Left kidney (tissue), 2 donors: Measurements from ENCODE around the gene GDI1. TPM values are rescaled to one million over a fixed set of nuclear protein-coding genes. Genes with fewer than 3 reads are reported as not detected.

Experiments used
- DNase-seq: peaks from one replicate; pipeline ENCODE4 v3.0.0-alpha.2; 2013
- polyA plus RNA-seq: library from polyadenylated mRNA; unstranded; fragments of 120-200 nt; gene quantifications from one replicate; pipeline ENCODE4 v1.2.1, GENCODE V29; 2013; ENCODE audit not compliant: insufficient read length

Gene GDI1
- polyA plus RNA-seq, 1 donor, result 126 TPM

GRCh38 chrX:154477891-154478477, 41.0 kb downstream of the GDI1 start:
- DNase-seq, result no peak

DNA sequence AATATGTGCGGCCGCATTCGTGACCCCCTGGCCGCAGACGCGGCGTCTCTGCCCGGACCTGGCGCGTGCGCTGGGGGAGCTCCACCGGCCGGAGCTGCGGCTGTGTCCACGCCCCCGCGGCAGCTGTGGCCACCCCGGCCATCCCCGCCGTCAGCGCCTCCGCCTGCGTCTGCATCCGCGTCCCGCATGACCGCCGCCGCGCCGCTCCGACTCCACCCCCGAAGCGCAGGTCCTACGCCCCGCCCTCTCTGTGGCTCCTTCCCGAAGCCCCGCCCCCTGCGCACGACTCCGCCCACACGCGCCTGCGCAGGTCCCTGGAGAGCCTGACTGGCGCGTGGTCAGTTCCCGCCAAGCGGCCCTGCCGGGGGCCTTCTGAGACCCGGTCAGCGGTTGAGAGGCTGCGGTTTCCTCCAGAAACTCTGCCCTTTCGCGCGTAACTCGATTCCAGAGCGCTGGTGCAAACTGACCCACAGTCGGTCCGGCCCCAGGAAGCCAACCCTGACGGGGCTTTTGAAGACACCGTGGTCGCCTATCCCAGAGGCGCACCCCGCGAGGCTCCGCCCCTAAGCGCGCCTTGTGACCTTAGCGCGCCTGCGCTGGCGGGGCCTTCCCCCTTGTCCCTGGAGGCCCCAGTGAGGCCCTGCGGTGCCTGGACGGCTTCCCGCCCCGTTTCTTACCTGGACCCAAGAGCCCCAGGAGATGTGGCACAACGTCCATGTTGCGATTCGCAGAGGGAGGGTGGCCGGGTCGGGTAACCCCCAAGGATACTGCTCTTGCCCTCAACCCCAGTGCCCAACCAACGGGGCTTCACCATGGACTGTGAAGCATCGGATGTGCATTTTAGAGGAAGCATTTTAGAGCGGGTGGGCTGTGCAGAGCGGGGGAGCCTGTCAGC, 42.0 kb downstream of the GDI1 start, which contains the start of gene LAGE3:
TSS of gene LAGE3 (minus strand) at position 554 of the 895 bp plus-strand sequence. CDS start at position 188, 366 bp downstream.
- DNase-seq, result peak; percentile 82

- DNase-seq, result no peak
Observed at GRCh38 chrX:154481195-154481594, 44.2 kb downstream of the GDI1 start.

- DNase-seq, result no peak
Observed at GRCh38 chrX:154481911-154482601, 45.1 kb downstream of the GDI1 start.

DNA sequence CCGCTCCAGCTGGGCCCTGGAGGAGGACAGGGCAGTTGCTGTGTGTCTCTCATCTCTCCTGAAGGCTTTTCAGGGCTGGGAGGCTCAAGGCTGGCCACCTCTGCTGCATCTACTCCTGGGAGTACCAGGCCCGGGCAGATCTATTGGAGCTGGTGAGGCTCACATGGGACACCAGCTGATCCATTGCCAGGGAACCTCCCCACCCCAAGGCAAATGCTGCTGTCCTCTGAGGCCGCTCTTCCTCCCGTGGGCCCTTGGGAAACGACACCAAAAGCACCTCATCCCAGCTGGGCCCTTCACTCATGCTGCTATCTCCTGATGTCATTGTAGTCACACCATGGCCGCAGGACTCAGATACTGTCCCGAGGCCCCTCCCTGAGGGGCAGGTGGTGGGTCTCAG, 45.8 kb downstream of the GDI1 start:
- no peak for DNase-seq

DNA sequence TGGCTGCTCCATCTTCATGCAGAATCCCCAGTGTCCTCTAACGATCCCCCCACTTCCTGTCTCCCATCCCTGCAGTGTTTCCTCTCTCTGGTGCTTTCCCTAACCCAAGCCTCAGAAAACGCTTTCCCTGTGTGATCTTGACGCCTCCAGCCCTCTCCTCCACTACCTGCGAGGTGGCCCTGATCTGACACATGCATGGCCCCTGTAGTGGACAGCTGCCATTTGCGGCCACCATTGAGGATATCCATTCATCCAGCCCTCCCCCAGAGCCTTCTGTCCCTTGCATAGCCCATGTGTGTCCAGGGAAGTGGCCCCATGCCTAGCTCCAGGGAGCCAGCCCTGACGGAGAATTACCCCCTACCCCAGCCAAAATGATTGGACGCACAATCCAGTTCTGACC, 46.4 kb downstream of the GDI1 start:
- no peak for DNase-seq

GRCh38 chrX:154484255-154485149, 47.5 kb downstream of the GDI1 start:
- DNase-seq, result no peak

DNA sequence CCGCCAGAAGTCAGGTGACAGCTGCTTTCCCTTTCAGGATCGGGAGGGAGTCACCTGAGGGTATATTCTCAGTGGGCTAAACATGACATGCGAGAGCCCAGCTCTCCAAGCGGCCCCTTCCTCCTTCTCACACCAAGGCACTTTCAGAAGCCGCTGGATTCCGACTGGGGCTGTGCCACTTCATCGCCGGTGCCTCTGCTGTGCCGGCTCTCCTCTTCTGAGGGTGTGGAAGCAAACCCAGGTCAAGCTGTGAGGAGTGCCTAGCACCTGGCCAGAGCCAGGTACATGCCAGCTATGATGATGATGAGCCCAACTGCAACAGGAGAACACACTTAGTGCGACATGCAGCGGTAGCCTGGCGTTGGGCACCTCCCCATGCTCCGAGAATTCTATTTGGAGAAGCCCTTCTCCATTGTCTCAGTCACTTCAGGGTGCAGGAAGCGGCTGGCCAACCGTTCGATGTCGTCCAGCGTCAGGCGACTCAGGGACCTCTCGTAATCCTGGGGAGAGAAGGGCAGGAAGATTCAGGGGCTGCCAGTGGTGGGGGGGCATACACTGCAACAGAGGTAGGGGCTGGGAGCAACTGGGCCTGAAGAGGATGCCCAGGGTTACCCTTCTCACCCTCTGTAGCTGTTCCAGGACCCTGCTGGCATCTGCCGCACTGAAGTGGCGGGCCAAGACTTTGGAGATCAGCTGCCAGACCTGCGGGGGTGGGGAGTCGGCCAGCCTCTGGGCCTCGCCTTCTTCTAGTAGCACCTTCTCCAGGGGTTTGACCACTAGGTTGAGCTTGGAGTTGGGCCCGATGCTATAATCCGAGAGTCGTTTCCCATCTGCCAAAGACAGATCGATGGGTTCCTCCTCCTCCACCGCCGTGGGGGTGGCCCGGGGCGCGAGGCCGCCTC, 48.4 kb downstream of the GDI1 start:
- no peak for DNase-seq

DNA sequence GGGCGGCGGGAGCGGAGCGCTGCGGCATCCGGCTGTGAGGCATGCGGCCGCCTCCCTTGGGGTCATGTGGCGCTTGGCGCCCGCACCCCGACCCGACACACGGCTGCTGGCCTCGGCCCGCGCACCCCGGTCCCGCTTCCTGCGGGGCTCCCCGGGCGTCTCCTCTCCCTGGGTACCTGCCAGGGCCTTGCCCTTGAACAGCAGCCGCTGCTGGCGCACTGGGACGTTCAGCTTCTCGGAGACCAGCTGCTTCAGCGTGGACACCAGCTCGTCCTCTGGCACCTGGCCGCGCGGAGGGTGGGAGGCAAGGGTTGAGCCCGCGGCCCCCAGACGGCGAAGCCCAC, 49.1 kb downstream of the GDI1 start:
- no peak for DNase-seq

DNA sequence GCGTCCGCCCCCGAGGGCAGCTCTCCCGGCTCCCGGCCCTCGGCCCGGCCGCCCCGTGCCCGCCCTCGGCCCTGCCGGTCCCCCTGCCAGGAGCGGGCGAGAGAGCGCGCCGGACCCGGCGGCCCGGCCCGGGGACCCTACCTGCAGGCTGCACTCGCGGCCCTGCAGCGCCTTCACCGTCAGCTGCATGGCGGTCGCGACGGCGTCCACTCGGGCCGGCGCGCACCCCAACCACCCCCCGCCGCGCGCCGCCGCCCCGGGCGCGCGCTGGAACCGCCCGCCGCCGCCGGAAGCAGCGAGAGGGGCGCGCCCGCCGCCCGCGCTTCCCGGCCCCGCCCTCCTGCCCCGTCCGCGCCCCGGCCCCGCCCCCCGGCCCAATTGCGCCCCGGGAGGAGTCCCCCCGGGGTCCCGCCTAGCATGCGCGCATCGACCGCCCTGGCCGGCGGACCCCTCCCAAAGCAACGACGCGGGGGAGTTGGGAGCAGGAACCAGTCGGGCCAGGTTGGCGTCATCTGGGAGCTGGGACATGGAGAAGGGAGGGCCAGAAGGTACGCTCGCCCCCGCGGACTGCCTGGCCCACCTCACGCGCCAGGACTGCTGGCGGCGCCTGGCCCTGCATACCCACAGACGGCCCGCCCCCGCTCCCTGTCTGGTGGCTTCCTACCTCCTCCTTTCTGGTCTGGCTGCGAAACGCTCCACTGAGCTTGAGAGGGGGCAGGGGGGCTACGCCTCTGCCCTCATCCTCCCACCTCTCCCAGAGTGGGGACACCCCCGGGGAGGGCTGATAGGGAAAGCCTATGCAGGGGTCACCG, 49.6 kb downstream of the GDI1 start, which contains the start of gene UBL4A:
TSS of gene UBL4A (minus strand) at position 220 of the 812 bp plus-strand sequence. CDS start at position 189, 31 bp downstream.
- DNase-seq, result peak; percentile 70

DNA sequence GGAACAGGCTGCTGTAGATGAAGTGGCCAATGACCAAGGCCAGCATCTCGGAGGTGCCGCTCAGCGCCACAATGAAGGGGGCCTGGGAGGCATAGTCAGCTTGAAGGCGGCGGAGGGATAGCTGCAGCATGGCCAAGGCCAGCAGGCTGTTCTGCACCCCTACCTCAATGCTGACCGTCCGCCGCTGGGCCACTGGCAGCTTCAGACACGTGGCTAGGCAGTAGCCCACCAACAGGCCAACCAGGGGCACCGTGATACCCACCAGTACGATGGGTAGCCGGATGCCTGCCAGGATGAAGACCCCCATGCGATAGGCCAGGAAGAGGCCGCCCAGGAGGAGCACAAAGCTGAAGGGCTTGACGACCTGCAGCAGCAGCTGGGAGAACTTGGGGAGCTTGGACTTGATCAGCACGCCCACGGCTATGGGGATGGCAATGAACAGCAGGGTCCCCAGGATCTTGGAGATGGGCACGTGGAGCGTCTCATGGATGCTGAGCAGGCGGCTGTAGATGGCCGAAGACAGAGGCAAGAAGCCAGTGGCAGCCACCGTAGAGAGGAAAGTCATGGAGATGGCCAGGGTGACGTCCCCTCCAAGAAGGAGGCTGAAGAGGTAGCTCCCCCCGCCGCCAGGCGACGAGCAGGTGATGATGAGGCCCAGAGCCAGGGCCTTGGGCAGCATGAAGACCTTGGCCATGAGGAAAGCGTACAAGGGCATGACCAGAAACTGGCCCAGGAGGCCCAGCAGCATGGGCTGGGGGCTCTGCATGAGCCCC, 50.8 kb downstream of the GDI1 start:
- no peak for DNase-seq

- DNase-seq, result no peak
Observed at GRCh38 chrX:154488336-154489075, 51.6 kb downstream of the GDI1 start.

DNA sequence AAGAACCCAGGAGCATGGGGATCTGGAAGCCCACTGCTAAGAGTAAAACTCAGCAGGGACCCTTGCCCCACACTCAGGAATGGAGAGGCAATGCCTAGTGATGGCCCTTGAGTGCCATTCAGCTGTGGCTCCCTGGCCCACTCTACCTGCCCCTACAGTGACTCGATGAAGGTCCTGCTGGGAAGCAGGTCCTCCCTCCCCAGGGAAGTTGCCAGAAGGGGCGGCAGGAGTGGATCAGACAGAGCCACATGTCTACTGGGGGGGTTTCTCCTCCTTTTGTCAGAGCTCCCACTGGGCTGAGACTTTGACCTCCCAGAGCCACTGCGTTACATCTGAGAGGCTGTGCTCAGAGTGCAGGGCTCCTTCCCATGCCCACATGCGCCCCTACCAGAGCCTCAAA, 52.2 kb downstream of the GDI1 start:
- DNase-seq, result no peak

DNA sequence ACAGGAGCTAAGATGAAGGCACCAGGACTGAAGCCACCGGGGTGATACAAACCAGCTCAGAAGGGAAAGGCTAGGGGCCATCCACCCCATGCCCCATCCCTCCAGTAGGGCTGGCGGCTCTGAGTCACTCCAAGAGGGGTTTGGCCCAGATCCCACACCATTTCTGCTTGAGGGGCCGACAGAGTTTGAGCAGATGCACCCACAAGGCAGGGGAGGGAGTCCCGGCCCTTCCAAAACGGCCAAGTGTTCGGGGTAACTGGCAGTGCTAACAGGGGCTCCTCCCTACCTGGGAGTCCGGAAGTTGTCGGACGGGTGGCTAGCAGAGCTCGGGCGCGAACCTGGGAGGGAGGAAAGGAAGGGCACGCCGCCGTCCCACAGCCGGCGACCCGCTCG, 53.1 kb downstream of the GDI1 start:
- no peak for DNase-seq

DNA sequence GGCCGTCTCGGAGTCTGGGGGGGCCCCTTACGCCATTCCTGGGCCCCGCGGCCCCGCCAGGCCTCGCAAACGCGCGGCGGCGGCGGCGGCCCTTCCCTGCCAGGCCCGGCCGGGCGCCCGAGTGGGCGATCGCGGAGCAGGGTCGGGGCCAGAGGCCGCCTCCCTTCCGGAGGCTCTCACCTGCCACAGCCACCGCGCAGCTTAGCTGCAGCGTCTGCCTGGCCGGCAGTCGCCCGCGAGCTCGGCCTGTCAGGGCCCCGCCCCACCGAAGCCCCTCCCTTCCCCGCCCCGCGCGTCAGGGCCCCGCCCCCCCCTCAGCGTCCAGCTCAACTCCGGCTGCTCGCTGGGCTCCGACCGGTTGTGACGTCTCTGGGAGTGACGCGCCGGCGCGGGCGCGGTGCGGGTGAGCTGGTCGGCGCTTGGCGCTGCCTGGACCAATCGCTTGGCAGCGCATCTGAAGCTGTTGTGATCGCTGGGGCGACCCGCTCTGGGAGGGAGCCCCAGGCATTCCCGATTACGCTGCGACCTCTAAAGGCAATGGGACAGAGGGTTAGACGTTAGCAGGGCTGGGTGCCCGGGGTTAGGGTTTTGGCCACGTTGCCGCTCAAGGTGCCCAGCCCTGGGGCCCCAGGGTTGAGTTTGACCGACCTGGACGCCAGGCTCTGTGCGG, 53.6 kb downstream of the GDI1 start, which contains the start of gene SLC10A3:
TSS of gene SLC10A3 (minus strand) at position 216 of the 670 bp plus-strand sequence. CDS start 1,689 bp downstream, outside the sequence.
- DNase-seq, result peak; percentile 84
